ENCODE results near the gene HDAC1.
"Not testable (repeated sequence)": the region's sequence is repeated elsewhere in the genome, so short reads cannot be mapped to it uniquely, and the experiment has no call there.

The HDAC1 gene

DNA sequence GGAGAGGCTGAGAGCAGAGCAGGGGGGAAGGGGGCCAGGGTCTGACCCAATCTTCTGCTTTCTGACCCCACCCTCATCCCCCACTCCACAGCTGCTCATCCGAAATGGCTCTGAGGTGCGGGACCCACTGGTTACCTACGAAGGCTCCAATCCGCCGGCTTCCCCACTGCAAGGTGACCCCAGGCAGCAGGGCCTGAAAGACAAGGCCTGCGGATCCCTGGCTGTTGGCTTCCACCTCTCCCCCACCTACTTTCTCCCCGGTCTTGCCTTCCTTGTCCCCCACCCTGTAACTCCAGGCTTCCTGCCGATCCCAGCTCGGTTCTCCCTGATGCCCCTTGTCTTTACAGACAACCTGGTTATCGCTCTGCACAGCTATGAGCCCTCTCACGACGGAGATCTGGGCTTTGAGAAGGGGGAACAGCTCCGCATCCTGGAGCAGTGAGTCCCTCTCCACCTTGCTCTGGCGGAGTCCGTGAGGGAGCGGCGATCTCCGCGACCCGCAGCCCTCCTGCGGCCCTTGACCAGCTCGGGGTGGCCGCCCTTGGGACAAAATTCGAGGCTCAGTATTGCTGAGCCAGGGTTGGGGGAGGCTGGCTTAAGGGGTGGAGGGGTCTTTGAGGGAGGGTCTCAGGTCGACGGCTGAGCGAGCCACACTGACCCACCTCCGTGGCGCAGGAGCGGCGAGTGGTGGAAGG lies 17.1 kb upstream of the HDAC1 start:
- no peak for DNase-seq (ENCODE audit: low read depth, low spot score)

DNA sequence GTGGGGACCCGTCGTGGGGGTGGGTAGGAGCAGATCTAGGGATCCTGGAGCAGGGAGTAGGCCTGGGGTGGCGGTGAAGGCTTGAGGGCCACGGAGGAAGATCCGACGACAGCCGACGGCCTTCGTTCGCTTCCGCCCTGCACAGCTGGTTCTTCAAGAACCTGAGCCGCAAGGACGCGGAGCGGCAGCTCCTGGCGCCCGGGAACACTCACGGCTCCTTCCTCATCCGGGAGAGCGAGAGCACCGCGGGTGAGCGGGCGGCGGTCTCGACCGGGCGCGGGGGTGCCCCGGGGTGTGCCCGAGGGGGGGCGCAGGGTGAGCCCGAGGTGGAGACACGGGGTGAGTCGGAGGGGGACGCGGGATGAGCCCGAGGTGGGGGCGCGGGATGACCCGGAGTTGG lies 16.5 kb upstream of the HDAC1 start:
- DNase-seq (ENCODE audit: low read depth, low spot score) = no peak

DNA sequence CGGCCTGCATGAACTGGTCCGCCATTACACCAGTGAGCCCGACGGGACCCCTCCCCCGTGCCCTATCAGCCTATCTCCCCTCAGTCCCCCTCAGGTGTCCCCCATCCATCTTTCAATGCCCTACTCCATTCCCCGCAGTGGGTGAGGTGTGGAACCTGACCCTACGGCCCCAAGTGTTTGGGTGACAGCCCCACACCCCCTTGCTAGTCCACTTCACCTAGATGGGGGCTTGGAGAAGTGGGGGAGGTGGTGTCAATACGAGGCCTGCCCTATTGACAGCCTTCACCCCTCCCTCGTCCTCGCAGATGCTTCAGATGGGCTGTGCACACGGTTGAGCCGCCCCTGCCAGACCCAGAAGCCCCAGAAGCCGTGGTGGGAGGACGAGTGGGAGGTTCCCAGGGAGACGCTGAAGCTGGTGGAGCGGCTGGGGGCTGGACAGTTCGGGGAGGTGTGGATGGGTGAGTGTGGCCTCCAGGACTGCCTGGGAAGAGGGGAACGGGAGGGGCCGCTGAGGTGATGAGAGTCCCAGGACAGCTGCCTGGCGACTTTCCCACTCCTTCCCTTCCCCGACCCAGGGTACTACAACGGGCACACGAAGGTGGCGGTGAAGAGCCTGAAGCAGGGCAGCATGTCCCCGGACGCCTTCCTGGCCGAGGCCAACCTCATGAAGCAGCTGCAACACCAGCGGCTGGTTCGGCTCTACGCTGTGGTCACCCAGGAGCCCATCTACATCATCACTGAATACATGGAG lies 15.7 kb upstream of the HDAC1 start:
- DNase-seq (ENCODE audit: low read depth, low spot score) = no peak

DNA sequence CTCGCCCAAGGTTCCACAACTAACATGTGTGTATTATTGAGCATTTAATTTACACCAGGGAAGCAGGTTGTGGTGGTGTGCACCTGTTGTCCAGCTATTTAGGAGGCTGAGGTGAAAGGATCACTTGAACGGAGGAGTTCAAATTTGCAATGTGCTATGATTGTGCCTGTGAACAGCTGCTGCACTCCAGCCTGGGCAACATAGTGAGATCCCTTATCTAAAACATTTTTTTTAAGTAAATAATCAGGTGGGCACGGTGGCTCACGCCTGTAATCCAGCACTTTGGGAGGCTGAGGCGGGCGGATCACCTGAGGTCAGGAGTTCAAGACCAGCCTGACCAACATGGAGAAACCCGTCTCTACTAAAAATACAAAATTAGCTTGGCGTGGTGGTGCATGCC lies 7.1 kb upstream of the HDAC1 start:
- not testable (repeated sequence) for DNase-seq (ENCODE audit: low read depth, low spot score)

DNA sequence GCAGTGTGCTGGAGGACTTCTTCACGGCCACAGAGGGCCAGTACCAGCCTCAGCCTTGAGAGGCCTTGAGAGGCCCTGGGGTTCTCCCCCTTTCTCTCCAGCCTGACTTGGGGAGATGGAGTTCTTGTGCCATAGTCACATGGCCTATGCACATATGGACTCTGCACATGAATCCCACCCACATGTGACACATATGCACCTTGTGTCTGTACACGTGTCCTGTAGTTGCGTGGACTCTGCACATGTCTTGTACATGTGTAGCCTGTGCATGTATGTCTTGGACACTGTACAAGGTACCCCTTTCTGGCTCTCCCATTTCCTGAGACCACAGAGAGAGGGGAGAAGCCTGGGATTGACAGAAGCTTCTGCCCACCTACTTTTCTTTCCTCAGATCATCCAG lies 6.2 kb upstream of the HDAC1 start:
- no peak for DNase-seq (ENCODE audit: low read depth, low spot score)

DNA sequence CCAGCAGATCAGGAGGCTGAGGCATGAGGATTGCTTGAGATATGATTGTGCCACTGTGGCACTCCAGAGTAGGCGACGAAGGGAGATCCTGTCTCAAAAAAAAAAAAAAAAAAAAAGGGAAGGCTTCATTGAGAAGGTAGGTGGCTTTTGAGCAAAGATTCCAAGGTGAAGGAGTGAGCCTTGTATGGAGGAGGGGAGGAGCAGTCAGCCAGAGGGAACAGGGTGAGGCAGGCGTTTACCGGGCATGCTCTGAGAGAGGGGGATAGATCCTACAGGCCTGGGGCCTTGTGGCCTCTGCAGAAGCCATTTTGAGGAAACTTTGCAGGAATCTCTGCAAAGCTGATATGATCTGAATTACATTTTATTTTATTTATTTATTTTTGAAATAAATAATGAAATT lies 5.1 kb upstream of the HDAC1 start:
- DNase-seq (ENCODE audit: low read depth, low spot score) = no peak

DNA sequence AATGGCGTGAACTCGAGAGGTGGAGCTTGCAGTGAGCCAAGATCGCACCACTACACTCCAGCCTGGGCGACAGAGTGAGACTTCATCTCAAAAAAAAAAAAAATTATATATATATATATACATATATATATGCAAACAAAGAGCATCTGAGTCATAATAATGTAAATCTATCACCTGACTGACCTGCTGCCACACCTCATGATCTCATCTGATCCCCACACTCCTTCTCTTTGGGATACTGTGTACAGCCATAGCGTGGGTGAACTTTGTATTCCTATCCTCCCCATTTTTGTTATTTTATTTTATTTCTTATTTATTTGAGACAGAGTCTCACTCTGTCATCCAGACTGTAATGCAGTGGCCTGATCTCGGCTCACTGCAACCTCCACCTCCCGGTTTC lies 2.6 kb upstream of the HDAC1 start:
- DNase-seq (ENCODE audit: low read depth, low spot score) = no peak

DNA sequence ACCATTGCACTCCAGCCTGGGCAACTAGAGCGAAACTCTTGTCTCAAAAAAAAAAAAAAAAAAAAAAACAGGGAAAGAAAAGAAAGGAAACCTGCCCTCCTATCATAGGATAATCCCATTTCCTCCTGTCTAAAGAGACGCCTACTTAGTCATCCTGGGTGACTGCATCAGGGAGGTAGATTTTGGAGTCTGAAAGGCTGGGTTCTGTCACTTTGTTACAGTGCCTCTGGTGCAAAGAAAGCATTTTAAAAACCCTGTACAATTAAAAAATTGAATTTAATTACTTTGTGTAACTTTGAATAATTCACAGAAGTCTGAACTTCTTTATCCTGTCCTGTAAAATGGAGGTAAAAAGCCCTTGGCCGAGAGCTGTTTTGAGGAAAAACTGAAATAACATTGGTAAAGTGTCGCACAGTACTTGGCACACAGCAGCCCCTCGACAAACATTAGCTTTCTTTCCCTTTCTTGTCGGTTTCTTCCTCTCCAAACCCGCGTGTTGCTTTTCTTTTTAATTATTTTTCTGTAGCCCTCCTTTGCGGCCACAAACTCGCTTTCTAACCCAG lies 657 bp upstream of the HDAC1 start:
- DNase-seq (ENCODE audit: low read depth, low spot score) = no peak

DNA sequence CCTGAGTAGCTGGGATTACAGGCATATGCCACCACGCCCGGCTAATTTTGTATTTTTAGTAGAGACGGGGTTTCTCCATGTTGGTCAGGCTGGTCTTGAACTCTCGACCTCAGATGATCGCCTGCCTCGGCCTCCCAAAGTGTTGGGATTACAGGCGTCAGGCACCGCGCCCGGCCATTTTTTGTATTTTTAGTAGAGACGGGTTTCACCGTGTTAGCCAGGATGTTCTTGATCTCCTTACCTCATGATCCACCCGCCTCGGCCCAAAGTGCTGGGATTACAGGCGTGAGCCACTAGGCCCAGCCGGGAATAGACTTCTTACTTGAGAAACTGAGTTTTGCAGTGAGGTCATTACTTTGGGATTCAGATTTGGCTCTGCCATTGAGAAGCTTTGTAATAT lies 6.3 kb downstream of the HDAC1 start:
- DNase-seq (ENCODE audit: low read depth, low spot score) = not testable (repeated sequence)

DNA sequence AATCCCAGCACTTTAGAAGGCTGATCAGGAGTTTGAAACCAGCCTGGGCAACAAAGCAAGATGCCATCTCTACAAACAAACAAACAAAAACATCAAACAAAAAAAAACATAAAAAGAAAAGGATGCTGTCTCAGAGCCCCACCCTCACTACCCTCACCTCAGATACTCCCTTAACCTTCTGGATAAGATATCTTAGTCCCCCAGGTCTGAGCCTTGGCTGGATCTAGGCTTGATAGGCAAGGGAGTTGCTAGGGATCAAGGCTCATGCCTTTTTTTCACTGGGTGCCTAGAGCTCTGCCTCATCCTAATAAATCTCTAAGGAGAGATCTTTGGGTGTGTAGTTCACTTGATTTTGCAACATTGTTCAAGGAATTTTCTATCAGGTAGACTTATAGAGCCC lies 7.4 kb downstream of the HDAC1 start:
- no peak for DNase-seq (ENCODE audit: low read depth, low spot score)

DNA sequence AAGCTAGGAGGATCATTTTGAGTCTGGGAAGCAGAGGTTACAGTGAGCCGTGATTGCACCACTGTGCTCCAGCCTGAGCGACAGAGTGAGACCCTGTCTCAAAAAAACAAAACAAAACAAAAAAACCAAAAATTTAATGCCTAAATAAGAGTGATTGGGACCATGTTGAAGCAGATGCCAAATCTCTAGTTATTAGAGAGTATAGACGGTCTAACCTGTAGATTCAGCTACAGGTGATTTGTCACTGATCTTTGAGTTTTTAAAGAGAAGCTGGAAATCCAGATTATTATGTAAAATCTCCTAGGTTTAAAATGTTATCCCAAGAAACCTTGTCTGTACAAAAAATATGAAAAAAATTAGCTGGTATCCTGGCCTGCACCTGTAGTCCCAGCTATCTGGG lies 11.5 kb downstream of the HDAC1 start:
- DNase-seq (ENCODE audit: low read depth, low spot score) = no peak

DNA sequence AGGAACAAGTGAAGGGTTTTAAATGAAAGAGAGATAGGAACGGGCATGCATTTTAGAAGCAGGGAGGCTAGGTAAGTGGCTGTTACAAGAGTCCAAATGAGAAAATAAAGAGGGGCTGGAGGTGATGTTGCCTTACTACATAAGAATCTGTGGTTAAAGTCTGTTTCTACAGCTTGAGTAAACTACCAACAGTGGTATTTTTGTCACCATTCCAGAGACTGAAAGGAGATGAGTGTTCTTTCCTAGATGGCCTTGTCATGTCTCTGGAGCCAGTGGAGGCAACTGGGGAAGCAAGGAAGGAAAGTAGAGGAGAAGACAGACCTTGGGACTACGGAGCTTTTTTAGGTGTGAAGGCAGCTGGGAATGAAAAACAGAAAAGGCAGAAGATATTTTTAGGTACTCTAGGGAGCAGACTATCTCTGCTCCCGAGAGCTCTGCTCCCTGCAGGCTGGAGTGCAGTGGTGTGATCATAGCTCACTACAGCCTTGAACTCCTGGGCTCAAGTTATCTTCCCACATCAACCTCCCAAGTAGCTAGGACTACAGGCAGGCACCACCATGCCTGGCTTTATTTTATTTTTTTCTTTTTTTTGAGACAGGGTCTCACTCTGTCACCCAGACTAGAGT lies 12.2 kb downstream of the HDAC1 start:
- DNase-seq (ENCODE audit: low read depth, low spot score) = no peak

DNA sequence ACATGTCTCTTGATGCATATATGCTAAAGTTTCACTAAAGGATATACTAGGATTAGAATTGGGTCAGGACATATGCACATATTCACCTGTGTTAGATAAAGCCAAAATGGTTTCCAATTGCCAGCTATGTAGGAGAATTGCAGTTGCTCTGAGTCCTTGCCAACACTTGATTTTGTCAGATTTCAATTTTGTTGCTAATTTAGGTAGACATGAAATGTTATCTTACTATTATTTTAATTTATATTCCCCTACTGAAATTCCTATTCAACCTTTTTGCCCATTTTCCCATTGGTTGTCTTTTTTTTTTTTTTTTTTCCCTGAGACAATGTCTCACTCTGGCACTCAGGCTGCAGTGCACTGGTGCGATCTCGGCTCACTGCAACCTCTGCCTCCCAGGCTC lies 13.4 kb downstream of the HDAC1 start:
- DNase-seq (ENCODE audit: low read depth, low spot score) = no peak

DNA sequence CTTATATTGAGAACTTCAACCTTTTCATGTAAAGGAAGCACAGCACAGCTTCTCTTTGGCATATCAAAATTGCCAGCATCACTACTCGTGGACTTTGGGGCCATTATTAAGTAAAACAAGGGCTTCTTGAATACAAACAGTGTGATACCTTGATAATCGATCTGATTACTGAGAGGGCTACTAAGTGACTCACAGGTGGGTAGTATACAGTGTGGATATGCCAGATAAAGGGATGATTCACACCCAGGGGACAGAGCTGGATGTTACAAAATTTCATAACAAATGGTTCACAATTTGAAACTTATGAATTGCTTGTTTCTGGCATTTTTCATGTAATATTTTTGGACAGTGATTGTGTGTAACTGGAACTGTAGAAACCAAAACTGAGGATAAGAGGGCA lies 15.4 kb downstream of the HDAC1 start:
- DNase-seq (ENCODE audit: low read depth, low spot score) = no peak

DNA sequence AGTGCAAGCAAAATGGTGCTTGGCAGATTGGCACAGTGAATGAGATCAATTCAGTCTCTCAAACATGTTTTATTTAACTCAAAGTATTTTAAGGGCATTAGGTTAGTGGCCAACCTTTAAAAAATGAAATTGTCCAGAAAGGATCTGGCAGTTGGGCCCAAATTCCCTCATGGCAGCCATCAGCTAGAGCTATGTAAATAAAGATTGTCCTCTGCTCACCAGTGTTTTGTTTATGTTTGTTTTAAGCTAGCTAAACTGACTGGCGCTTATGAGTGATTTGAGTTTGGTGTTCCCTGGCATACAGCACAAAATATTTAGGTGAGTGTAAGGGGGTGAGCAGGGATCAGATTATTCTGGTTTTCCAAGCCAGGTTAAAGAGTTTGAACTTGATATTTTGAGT lies 18.1 kb downstream of the HDAC1 start:
- no peak for DNase-seq (ENCODE audit: low read depth, low spot score)

DNA sequence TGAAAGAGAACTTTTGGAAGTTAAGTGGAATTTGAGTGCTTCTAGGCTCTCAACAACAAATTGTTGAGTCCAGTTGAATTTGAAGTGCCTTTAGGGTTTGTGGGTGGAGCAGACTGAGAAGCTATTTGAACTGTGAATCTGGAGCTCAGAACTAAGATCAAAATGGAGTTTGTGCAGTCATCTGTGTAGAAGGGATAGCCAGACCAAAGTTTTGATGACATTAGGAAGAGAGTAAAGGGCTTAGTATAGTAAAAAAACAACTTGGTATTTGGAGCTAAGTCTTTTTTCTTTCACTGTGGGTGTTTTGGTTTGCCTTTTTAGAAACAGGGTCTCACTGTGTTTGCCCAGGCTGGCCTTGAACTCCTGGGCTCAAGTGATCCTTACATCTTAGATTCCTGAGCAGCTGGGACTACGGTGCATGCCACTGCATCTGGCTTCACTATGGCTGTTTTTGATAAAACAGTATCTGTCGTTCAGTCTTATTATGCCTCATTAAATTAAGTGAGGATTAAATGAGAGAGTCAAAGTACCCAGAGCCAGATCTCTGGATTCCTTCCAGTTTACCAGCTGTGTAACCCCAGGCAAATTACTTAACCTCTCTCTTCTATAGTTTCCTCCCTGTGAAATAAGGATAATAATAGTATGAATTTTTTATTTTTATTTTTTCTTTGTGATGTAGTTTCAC lies 20.0 kb downstream of the HDAC1 start:
- DNase-seq (ENCODE audit: low read depth, low spot score) = no peak

DNA sequence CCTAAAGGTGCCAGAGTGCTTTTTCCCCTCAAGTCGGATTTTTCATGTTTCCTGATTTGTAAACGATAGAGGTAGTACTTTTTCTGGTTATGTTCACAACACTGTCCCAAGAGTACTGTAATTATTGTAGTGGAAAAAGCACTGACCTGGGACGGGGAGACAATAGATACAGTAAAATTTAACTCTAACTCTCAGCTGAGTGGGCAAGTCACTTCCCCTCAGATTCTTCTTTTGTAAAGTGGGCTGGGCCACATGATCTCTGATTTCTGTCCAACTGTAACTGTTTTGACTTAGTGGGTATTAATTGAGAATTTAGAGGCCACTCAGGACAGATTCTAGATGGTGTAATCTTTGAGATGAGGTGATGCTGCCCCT lies 25.0 kb downstream of the HDAC1 start:
- no peak for DNase-seq (ENCODE audit: low read depth, low spot score)

DNA sequence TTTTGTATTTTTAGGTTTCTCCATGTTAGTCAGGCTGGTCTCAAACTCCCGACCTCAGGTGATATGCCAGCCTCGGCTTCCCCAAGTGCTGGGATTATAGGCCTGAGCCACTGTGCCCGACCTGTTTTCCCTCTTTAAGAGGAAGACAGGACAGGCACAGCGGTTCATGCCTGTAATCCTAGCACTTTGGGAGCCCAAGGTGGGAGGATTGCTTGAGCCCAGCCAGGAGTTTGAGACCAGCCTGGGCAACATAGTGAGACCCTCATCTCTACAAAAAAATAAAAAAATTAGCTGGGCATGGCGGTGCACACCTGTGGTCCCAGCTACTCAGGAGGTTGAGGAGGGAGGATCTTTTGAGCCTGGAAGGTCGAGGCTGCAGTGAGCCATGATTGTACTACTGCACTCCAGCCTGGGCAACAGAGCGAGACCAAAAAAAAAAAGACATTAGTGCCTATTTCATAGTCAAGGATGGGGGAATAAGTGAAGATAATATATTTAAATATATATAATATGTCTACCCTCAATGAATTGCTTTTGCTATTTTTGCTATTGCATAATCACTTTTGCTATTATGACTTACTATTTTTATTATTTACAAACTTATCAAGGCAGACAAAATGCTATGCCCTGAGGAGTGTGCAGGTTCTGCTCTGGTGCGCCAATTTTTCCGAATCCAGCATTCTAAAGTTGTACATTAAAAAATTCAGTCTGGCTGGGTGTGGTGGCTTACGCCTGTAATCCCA lies 26.4 kb downstream of the HDAC1 start:
- DNase-seq (ENCODE audit: low read depth, low spot score) = no peak

DNA sequence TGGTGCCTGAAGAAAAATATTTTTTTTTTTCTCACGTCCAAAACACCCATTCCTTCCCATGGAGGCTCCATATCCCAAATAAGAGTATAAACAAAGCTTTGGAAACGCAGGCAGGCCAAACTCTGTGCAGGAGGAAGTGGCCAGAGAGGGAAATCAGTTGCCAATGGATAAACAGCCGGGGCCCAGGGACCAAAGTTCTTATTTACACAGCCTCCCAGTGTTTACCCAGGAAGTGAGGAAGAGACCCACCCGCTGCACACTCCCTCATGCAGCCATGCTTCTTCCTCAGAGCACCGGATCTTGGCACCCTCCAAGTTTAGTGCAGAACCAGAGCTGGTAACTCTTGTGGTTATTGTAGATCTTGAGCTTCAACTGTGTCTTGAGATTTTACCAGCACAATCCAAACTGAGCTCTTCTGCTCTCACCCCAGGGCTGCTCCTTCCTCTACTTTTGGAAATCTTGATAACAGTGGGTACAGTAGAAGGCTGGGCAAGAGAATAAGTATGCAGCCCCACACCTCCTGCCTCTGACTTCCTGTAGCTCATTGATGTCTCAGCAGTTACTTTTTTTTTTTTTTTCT lies 29.9 kb downstream of the HDAC1 start:
- no peak for DNase-seq (ENCODE audit: low read depth, low spot score)

DNA sequence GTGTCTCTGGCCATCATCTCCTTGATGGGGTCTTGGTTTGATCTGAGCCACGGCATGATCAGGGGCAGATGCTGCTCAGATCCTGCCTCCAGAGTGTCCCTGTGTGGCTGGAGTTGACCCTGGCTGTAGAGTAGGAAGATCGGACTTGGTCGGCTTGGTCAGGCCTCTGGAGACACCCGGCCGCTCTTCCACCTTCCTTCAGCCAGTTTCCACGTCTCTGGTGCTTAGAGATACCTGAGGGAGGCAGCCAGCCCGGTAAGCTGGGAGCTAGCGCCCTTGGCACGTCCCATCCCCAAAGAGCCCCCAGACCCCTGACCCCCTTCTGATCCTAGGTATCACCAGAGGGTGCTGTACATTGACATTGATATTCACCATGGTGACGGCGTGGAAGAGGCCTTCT lies 35.3 kb downstream of the HDAC1 start:
- DNase-seq (ENCODE audit: low read depth, low spot score) = no peak

DNA sequence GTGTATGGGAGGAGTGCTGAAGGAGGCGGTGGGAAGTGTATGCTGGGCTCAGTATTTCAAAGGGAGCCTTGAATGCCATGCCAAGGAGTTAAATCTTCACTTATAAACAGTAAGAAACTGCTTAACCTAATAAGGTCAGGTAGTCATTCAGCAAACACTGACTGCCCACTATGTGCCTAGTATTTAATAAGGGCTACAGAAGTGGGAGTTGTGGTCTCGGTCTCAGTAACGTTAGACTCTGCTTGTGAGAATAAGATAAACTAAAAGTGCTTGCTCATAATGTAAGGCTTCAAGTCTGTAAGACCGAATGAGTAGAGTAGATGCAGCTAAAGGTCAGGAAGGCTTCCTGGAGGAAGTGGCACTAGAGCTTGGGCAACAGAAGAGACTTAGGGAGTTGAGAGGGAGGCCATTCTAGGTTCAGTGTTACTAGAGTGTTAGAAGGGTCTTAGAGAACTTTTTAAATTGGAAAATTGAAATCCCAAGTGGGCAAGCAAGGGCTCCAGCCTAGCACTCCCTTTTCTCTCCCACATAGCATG lies 38.1 kb downstream of the HDAC1 start:
- DNase-seq (ENCODE audit: low read depth, low spot score) = no peak

Data from brain pericyte (primary cell).